ENCODE data around the gene ARSI.
"Not testable (repeated sequence)": the region's sequence is repeated elsewhere in the genome, so short reads cannot be mapped to it uniquely, and the experiment has no call there.

Gene ARSI

DNA sequence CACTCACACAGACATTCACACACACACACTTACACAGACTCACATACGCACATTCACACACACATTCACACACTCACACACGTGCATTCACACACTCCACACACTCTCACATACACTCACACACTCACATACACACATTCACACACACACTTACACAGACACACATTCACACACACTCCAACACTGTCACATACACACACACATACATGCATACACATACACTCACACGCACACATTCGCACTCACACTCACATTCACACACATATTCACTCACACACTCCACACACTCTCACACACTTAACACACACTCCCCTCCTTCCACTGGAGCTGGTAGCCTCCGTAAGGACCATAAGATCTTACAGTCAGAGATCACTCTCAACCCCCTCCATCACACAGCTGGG is 39.3 kb downstream of the ARSI start:
- no peak for DNase-seq

GRCh38 chr5:150262502-150262901 is 40.2 kb downstream of the ARSI start:
- DNase-seq: no peak

- no peak for DNase-seq
These were observed 41.5 kb downstream of the ARSI start for GRCh38 chr5:150261231-150261630.

DNA sequence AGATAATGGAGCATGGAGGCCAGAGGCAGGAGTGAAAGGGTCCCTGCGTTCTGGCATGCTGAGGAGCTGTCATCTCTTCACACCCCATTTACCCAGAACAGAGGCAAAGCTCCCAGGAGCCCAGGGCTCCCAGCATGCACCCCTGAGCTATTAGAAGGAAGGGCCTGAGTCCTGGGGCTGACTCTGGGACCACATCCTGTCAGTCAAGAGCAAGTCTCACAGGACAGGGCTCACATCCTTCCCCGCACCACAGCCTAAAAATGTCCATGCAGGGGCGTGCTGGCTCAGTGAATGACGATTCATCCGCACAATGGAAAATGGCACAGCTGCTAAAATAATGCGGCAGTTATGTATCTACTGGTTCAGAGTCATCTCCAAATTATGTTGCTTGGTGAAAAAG is 44.6 kb downstream of the ARSI start:
- DNase-seq: no peak

DNA sequence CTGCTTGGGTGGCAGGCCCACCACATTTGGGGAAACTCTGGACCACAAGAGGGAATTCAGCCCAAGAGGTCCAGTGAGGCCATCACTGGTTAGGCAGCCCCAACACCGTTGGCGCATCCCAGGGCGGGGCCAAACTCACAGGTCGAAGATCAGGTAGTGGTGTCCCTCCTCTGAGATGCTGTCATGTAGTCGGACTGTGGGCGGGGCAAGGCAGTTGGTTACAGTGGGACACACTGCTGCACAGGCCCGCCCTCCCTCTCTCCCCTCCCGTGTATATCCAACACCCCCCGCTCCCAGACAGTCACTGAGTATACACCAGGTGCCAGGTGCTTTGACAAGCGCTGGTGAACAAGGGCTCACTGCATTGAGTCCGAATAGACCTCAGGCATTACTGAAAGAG is 45.3 kb downstream of the ARSI start:
- no peak for DNase-seq

GRCh38 chr5:150256410-150257064 is 46.2 kb downstream of the ARSI start:
- DNase-seq: no peak

DNA sequence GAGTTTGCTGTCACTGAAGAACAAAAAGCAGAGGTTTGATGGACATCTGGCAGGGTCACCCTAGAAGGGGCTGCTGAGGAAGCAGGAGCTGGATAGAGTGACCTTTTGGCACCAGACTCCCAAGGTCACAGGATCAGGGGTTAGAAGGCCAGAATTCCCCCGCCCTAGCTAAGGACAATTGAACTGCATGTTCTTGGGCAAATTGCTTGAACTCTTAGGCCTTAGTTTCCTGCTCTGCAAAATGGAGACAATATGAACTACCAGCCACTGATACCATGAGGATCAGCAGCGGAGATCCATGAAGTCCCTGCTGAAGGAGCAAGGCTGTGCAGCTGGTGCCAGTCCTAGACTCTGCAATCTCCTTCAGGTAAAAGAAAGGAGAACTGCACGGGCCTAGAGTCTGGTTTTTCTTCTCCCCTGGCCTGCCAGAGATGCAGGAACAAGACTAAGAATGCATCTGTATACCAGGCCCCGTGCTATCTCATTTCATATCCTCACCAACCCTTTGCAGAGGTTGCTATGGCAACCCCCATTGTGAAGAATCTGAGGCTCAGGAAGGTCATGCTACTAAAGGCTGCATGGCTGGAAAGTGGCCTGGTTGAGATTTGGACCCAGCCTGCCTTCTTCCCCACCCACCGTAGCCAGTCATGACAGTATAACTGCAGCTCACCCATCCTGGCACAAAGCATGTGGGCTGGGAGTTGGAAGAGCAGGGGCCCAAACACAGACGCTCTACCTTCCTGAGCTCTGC is 46.9 kb downstream of the ARSI start:
- no peak for DNase-seq

GRCh38 chr5:150254774-150255173 is 47.9 kb downstream of the ARSI start:
- no peak for DNase-seq

DNA sequence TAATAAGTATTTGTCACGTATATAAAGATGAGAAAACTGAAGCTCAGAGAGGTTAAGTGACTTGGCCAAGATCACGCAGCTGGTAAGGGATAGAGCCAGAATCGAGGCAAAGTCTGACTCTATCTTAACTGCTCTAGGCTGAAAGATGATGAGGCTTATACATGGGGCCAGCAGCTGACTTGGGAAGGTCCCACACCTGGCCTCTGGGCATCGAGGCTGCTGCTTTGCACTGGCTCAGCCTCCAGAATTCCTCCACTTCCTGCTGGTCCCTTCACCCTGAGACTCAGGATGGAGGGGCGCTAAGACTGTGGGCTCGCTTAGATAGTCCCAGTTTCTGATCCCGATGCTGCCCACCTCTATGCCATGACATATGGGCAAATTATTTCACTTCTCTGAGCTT is 48.3 kb downstream of the ARSI start:
- no peak for DNase-seq

GRCh38 chr5:150253416-150254208 is 49.1 kb downstream of the ARSI start:
- DNase-seq: no peak

DNA sequence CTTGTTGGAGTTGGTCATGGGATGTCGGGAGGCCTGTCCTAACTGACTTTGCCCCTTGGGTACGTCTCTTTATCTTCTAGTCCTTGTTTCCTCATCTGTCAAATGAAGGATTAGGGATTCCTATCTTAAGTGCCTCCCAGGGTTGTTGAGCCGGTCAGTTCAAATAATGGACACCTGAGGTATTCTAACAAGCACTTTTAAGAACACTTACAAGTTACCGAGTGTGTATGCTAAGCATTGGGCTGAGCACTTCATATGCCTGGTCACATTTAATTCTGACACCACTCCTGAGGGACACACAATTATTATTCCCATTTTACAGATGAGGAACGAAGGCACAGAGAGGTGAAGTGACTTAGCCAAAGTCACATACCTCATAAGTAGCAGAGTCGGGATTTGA is 50.2 kb downstream of the ARSI start:
- DNase-seq: no peak

GRCh38 chr5:150251504-150251903 is 51.2 kb downstream of the ARSI start:
- DNase-seq: no peak

- no peak for DNase-seq
These were observed 53.0 kb downstream of the ARSI start for GRCh38 chr5:150249744-150250143.

- no peak for DNase-seq
These were observed 53.8 kb downstream of the ARSI start for GRCh38 chr5:150248946-150249345.

- not testable (repeated sequence) for DNase-seq
These were observed 54.2 kb downstream of the ARSI start for GRCh38 chr5:150248493-150248892.

DNA sequence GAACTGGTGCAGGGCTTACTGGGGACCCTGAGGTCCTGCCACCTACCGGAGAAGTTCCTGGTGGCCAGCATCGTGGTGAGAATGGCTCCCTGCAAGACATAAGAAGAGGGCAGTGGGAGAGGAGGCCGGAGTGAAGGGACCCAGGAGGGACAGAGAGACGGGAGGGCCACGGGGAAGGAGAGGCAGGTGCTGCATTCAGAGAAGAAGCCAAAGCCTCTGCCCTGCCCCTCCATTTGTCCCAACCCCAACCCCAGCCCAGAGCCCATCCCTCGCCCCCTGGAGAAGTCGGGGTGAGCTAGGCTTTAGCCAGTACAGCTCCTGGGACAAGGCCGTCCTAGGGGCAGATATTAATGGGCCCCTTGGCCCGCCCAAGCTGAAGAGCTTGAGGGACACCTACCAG is 55.0 kb downstream of the ARSI start:
- no peak for DNase-seq

- no peak for DNase-seq
These were observed 55.9 kb downstream of the ARSI start for GRCh38 chr5:150246835-150247234.

GRCh38 chr5:150246429-150246828 is 56.3 kb downstream of the ARSI start:
- DNase-seq: no peak

All from stimulated activated CD4-positive, alpha-beta T cell treated with anti-CD3 and anti-CD28 coated beads, Interleukin-15, amount 100 ng/mL, for 24 hours (primary cell).